Measurements from ENCODE around the gene UBA52. TPM values are rescaled to one million over a fixed set of nuclear protein-coding genes. Genes with fewer than 3 reads are reported as not detected.

Gene UBA52
- polyA plus RNA-seq, 1 of the 3 experiments (the other 2 are of a cell fraction) = 2,690 TPM

DNA sequence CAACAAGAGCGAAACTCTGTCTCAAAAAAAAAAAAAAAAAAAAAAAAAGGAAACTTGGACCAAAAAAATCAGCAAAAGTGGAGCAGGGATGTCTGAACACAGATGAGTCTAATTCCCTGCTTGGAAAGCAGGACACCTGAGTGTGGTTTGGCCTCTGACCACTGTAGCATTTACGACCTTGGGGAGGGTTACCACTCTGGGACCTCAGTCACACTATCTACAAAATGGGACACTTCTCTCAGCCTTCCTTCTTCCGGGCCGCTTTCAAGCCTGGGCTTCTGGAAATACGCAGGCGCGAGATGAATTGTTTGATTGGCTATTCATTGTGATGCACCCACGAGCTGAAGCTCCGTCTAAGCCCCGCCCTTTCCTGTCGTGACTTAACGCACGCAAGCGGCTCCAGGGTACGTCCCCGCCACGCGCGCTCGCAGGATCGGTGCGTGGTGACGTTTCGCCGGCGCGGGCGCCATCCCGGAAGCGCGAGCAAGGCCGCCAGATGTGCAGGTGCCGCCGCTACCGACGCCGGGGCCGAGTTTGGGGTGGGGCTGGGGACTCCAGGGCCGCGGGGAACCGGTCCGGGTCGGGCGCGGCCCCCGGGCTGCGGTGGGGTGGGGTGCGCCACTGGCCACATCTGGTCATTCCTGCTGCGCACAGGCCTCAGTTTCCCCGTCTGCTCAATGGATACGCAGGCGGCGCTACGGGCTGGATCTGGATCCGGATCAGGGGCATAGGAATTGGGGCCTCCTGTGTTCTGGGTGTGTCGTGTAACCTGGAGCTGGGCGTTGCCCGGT is 14.1 kb upstream of the UBA52 start, which contains the start of gene KXD1 (continued):
- no peak for TF ChIP-seq USF1 (IDR thresholded peaks at IDR 0.05; ENCODE audit: borderline replicate concordance, low read depth)
- TF ChIP-seq TAF1 (IDR thresholded peaks at IDR 0.05; ENCODE audit: borderline replicate concordance, low read depth, low read length) = peak; percentile 7
- no peak for TF ChIP-seq EZH2phosphoT487 (IDR thresholded peaks at IDR 0.05; ENCODE audit: borderline replicate concordance, low read depth)
- TF ChIP-seq FOXM1 (IDR thresholded peaks at IDR 0.05; ENCODE audit: low read depth) = no peak
- TF ChIP-seq CHD2 (IDR thresholded peaks at IDR 0.05; ENCODE audit: low read length, partially characterized antibody) = no peak
- no peak for TF ChIP-seq CTCF (IDR thresholded peaks at IDR 0.05)
- peak; percentile 92 for TF ChIP-seq MXI1 (IDR thresholded peaks at IDR 0.05; ENCODE audit: low read depth, low read length)
- no peak for TF ChIP-seq NFIC (IDR thresholded peaks at IDR 0.05; ENCODE audit: borderline replicate concordance)
- TF ChIP-seq RFX5 (IDR thresholded peaks at IDR 0.05; ENCODE audit: low read length) = peak; percentile 68; the same call in 1 of the 2 replicates
- peak; percentile 96 for TF ChIP-seq ELF1 (IDR thresholded peaks at IDR 0.05)

GRCh38 chr19:18558202-18558555 is 13.5 kb upstream of the UBA52 start:
- Histone ChIP-seq H4K20me1 (ENCODE audit: insufficient read depth) (no peaks in the 10 kb centered on the region), H3K27ac (ENCODE audit: low read depth in 2 of 2, low read length in 1 of 2) (peak overlapping the region; percentile 46 to 60), H3K4me1 (ENCODE audit: control insufficient read depth in 1 of 2, insufficient read depth in 2 of 2, low read depth in 1 of 2, low read length in 1 of 2) (peaks cover 0 to 5% of the 10 kb centered on the region in 2 experiments; a peak in 1 of 4 replicates), H3K27me3 (ENCODE audit: insufficient read depth) (no peaks in the 10 kb centered on the region), H3K9me2 (no peaks in the 10 kb centered on the region), H3F3A (replicated peaks; ENCODE audit: insufficient read depth) (peaks cover 3% of the 10 kb centered on the region), H2AFZ (ENCODE audit: low read depth) (peak overlapping the region; percentile 31; the same call in 1 of the 2 replicates), H3K36me3 (replicated peaks in 1 of 2; ENCODE audit: control insufficient read depth in 1 of 2, insufficient read depth in 2 of 2, low read length in 1 of 2) (peaks cover 4 to 10% of the 10 kb centered on the region in 2 experiments), H3K79me2 (ENCODE audit: insufficient read depth) (peaks cover 48% of the 10 kb centered on the region), H3K9ac (peak overlapping the region; percentile 75), H3K4me2 (peak overlapping the region; percentile 90), H3K4me3 (ENCODE audit: low read depth in 2 of 2, low read length in 1 of 2) (peak overlapping the region; percentile 78 to 85), H3K9me3 (no peaks in the 10 kb centered on the region)
- CTCF ChIA-PET = interaction anchor here (0.8 to 2.5 kb wide), 12 partner anchors 11 to 336 kb away, joined by 3 to 8 read pairs (median 4); partner anchors contain the start of genes REX1BD and UBA52
- no peak for TF ChIP-seq SMC3 (IDR thresholded peaks at IDR 0.05; ENCODE audit: low read depth, low read length)
- POLR2A ChIA-PET = interaction anchor here (0.6 to 2.5 kb wide), 5 partner anchors 13 to 293 kb away, joined by 3 to 14 read pairs (median 3); partner anchors contain the start of gene UBA52
- DNase-seq = no peak
- 2% methylated on average over 11 of the region's 11 CpGs for WGBS (ENCODE audit: low lambda C conversion rate)
